HUDEP-2 (cell line): ENCODE results near the gene AGBL1.

ENCODE experiments used
- DNase-seq, 76 experiments: peaks; one replicate each; lab custom pipeline; 2025; ENCODE audit not compliant: unreplicated experiment in 76 of 76; lab: John Stamatoyannopoulos, UW

Gene AGBL1

DNA sequence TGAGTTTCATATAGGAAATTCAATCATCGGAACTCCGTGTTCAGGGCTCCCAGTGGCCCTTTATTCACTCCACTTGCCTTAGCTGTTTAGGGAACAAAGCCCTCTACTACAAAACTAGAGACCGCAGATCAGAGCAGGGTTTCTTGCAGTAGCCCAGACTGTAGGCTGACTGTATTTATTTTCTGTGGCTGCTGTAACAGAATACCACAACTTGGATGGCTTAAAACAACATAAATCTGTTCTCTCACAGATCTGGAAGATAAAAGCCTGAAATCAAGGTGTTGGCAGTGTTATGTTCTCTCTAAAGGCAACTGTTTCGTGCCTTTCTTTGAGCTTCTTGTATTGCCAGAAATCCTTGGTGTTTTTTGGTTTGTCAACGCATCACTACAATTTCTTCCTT lies 479.0 kb downstream of the AGBL1 start:
- DNase-seq: no peak

DNA sequence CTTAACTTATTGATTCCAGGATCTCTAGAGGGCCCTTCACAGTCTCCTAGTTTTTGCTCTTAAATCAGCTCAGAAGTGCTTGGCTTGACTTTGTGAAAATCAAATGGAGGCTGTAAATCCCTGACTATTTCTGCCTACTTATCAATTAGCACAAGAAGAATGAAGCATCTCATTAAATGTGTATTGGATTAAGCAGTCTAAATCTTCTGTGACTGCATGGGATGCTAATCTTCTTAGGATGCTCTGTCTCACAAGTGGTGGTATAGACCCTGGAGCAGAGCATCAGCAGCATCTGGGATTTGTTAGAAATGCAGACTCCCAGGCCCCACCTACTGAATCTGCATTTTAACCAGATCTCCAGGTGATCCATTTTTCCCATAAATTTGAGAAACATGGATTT lies 488.7 kb downstream of the AGBL1 start:
- DNase-seq: no peak

DNA sequence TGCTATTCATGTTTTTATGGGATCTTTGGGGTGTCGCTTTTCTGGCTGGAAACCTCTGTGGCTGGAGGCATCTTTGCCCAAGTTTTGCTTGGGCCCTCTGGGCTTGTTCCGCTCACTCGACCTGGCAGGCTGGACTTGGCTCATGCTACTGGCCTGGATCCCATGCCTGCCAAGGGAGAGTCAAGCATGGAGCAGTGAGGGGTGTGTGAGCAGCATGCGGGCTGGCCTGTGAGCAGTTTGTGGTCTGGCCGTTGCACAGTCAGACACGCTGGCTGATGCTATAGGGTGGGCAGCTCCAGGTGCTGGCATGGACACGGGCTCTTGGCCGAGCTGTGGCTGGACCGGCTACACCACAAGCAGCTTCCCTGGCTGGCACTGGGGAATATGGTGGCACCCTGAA lies 491.1 kb downstream of the AGBL1 start:
- DNase-seq: no peak

DNA sequence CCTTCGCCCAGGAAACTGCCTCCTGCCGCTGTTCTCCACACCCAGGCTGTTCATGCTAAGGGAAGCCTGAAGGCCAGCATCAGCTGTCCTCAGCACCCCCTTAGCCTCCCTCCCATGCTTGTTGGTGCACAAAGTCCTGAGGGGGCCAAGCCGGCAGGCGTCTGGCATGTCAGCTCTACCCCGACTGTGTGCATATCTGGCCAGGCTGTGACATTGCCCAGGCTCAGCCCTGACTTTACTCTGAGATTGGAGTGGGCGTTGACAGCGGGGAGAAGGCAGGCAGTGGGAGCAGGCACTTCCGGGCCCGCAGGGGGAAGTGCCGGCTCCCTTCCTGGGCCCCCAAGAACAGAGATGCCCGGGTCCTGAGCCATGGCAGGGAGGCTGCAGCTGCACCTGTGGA lies 492.2 kb downstream of the AGBL1 start:
- no peak for DNase-seq

DNA sequence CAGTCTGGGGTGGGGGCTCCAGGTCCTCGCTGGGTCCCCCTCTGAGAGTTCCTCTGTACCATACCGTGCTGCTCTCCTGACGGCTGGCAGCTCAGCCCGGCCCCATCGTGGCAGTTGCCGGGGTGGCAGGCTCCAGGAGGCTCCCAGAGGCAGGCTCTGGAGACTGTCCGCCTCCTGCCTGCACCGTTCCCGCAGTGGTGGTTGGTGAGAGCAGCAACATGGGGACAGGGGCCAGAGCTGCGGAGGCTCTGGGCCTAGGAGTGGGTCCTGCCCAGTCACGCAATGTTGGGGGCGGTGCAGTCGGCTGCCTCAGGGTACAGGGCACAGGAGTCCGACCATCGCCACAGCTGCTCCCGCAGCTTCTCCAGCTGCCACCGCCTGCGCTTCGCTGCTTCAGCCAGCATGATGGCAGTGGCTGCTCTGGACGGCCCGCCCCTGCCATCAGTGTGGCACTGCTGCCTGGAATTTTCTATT lies 492.7 kb downstream of the AGBL1 start:
- DNase-seq: no peak

DNA sequence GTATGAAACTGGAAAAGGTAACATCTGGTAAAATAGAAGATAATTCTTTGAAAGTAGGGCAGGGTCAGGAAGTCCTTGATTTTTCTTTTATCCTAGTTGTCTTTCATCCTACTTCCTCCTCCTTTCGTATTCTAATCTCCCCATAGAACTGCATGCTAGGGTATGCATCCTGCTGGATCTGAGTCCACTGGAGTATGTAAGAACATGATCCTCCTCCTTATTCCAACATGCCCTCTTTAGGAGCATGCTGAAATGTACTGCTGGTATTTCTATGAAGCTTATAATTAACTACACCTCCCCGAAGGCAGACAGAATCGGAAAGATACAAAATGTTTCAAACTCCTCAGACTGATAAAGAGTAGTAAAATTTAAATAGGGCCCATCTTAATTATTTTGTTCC lies 493.8 kb downstream of the AGBL1 start:
- DNase-seq: no peak

DNA sequence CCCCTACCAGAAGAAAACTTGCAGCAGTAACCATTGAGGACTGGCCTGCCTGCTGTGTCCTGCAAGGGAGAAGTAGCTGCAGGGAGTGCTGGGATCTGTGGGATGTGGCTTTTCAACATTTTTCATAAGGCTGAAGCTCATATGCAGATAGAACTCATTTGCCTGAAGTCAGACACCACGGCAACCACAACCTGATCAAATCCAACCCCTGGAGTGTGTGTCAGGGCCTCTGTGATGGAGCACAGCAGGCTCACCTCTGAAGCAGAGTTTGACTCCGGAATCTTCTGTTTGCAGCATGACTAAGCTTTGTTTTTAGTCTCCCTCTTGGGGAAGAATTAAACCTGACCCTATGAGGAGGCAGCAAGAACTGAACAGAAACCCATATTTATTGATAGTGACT lies 508.7 kb downstream of the AGBL1 start:
- no peak for DNase-seq

DNA sequence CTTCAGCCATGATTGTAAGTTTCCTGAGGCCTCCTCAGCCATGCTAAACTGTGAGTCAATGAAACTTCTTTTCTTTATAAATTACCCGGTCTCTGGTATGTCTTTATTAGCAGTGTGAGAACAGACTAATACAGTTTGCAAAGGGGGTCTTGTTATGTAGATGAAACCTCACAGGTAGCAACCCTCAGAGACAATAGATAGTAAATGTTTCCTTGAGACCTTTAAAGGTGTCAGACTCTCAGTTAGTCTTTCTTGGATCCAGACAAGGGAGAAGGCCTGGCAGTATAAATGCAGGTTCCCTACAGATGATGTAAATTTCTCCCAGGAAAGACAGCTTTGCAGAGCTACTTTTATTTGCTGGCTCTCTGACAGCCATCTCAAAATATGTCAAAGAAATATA lies 510.8 kb downstream of the AGBL1 start:
- DNase-seq: no peak

DNA sequence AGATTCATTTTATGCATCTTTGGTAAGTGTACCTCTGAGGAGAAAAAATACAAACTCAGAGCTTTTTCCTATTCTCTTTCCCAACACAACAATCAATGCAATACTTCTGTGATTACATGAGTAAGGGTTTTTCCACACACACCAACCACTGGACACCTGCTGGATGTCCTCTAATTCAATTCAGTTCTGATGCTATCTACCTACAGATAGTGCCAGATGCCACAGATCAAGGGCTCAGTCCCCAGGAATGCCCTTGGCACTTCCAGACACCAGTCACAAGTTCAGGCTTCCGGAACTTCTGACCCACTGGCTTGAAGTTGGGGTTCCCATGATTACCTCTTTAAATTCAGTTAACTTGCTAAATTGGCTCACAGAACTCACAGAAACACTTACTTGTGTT lies 511.5 kb downstream of the AGBL1 start:
- DNase-seq: no peak

DNA sequence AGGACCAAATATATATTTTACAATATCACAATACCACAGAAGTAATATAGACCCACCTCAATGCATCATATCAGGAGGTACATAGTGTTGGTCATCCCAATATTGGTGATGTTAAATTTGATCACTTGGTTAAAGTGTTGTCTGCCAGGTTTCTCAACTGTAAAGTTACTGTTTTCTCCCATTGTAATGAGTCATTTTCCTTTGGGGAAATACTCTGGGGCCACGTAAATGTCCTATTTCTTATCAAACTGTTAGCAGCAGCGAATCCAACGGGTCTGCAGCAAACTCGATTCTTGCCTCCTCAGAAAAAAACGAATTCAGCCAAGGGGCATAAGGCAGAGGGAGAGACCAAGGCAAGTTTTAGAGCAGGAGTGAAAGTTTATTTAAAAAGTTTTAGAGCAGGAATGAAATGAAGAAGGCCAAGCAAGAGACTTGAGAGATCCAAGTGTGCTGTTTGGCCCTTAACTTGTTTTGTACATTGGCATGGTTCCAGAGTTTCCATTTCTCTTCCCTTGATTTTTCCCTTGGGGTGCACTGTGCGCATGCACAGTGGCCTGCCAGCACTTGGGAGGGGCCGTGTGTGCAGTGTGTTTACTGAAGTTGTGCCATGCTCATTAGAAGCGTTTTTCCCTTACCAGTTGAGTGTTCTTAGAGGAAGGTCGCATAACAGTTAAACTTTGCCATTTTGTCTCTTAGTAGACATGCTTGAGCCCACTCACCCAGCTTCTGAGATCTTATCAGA lies 512.5 kb downstream of the AGBL1 start:
- no peak for DNase-seq

DNA sequence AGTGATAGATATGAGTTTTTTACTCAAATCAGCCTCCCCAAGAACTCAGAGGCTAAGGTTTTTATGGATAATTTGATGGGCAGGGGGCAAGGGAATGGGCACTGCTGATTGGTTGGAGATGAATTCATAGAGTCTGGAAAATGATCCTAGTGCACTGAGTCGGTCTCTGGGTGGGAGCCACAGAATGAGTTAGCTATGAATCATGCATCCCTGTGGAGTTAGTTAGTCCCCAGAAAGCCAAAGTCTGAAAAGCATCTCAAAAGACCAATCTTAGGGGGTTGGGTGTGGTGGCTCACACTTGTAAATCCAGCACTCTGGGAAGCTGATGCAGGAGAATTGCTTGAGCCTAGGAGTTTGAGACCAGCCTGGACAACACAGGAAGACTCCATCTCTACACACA lies 516.1 kb downstream of the AGBL1 start:
- no peak for DNase-seq

DNA sequence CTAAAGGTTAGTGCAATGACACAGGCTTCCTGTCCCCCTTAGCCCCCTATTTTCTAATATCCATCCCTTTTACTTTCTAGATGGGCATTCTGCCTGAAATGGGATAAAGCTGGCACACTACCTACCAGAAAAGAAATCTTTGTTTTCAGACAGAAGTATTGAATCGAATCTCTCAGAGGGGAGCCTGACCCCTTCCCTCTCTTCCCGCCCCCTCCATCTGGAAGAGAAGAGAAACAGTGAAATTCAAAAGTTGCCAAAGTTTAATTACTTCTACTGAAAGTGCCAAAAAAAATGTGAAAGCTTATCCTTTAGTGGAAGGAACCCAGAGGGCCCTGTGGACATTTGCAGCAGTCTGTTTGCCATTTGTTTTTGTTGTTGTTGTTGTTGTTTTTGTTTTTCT lies 523.8 kb downstream of the AGBL1 start:
- DNase-seq: no peak

DNA sequence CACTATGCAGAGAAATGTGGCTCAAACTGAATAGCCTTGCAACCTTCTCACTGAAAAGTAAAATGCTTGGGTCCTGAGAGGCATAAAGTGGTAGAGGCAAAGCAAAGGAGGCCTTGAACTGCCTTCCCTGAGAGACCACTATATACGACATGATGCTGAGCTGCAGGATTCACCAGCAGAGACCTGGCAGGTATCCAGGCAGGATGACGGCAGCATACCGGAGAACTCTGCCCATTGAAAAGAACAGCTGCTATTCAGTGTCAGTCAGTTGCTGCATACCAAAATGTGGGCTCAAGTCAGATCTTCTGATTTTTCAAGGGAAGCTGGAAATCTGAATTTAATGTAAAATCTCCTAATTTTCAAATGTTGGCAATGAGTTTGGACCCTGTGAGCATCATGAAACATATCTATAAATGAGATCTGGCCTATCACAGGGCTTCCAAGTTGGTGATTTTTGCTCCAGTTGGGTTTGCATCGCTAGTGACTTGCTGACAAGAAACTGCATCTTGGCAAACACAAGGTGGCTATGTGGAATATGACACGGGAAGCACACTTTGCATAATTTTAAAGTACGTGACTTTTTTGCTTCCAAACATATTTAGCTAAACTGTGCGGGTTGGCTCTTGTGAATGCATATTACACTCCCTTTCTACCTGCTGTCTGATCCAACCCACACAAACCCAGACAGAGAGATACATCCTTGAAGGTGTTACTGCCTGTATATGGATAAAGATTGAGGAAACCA lies 529.0 kb downstream of the AGBL1 start:
- no peak for DNase-seq

DNA sequence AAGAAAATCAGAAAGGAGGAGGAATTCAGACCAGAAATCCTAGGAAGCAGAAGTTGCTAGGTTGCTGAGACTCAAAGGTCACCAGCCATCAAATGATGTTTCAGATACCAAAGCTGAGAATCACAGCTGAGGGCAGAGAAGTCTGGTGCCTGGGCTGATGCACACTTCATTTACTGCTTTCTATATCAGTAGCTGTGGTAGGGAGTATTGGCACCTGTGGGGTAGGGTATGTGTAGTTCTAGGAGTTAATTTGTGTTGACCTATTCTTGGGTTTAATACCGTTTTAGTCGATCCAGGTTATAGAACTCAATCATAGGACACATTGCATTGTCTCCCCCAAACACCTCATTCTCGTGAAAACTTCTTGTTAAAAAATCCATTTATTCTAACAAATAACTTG lies 529.6 kb downstream of the AGBL1 start:
- DNase-seq: no peak

DNA sequence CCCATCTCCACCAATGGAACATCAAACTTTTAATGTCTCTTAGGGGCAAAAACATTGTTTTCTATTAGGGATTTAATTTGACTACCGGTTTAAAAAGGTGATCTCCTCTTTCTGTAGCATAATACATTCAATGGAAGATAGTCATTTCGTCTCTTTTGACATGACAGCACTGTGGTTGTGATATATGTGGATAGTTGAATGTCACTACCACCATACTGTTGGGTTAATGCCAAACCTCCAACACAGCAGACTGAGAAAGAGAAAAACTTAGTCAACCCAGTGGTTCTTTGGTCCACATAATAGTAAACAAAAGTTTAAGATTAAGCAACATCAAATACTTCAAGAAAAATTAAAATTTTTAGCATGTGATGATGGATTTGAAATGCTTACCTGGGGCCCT lies 530.4 kb downstream of the AGBL1 start:
- DNase-seq: no peak

DNA sequence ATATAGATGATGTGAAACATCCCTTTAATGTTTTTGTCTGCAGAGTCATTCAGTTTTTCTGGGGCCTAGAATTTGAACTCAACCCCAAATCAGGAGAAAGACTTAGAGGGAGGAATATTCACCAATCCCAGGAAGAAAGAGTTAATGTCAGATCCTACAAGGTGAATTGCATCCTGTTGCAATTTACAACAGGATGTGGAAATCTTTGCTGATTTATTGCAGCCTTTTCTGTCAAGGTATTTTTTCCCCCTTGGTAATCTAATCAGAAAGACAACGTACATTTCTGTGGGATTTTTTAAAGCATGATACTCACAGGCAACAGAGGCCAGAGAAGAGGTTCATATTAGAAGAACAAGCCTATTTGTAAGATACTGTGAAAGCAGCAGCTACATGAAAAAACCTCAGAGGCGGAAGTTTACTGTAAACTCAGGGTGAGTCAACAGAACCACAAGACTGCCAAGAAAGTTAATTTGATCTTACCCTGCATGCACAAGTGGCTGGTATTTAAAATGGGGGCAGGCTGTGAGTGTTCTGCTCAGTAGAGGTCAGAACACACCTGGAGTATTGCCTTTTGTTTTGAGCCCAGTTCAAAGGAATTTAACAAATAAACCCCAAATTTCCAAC lies 531.9 kb downstream of the AGBL1 start:
- no peak for DNase-seq

DNA sequence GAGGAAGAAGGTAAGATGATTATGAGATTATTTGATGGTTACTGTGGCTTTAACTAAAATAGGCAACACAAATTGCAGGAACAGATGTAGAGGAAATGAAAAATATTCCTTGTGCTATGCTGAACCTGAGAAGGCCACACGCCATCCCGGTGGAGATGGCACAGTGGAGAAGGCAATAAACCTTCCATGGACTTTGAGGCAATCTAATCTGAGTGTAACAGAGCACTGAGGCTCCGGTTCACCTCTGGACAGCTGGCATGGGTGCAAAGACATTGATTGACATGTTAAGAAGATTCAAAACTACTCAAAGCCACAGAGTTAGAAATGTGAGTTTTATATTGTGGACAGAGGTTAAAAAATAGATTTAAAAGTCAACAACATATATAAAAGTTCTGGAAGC lies 535.7 kb downstream of the AGBL1 start:
- DNase-seq: no peak

DNA sequence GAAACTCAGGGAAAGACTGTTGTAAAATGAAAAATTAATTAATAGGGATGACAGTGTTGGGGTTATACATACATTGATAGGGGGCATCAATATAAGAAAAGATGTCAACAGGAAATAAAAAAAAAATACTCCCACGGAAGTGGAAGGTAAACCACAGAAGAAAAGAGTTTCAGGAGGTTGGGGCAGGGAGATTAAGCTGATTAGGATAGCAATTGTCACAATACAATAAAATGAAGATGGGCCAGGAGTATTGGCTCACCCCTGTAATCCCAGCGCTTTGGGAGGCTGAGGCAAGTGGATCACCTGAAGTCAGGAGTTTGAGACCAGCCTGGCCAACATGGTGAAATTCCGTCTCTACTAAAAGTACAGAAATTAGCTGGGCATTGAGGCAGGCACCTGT lies 536.1 kb downstream of the AGBL1 start:
- no peak for DNase-seq

DNA sequence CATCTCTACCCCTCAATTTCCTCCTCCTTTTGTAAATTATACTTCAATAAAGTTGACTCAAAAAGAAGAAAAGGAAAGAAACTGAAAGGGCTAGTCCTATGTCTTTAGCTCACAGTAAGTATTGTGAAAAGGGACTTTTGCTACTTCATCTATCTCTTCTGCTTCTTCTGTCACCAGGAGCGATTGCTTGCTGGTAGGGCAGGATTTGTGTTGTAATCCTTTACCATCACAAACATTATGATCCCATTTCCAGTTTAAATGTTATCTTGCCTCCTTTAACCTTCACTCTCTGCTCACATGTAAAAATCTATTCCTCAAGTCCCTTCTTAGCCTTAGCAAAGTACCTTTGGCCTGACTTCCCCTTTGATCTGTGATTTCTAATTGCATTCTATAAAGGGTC lies 537.1 kb downstream of the AGBL1 start:
- no peak for DNase-seq

DNA sequence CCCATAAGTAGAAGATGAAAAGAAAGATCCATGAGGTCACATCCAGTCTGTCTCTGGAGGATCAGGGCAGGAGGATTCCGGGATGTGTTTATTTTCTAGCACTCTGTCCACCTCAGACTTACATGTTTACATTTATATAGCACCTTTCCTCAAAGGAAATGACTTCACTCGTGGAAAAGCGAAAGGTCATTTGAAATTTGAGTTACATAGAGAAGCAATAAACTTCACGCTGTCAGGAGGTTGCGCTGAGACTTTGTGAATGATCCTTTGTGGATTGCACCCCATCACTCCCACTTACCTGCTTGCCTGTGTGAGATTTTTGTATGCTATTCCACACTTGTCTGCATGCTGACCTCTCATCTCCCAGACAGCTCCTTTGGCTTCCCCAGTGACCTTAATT lies 540.5 kb downstream of the AGBL1 start:
- DNase-seq: no peak

DNA sequence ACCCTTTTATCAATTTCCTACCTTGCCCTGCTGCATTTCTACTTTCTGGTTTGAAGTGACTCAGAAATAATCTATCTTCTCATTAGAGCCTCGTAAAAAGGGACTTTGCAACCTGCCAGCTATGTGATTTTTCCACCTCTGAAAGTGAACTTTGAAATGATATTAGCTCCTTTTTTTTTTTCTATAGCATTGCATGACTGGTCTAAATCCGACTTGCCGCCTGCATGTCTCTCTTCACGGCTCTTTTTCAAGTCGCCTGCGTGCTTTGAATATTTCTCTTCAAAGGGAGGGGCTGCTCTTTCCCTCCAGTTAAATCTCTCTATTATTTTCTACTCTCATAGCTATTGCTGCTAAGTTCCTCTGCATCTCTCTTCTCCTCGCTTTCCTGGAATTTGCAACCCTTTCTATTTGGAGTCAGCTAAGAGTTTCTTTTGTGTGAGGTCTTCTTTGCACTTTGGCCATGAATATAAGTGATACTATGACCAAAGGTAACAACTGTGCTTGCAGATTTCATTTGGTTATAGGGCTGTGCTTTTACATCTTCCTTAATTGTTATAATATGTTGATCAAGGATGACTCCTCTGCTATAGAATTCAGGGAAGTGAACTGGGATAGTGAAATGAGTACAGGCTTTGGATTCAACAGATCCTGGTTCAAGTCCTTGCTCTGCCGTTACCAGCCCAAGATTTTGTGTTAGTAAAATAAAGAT lies 541.1 kb downstream of the AGBL1 start:
- DNase-seq: no peak
